ENCODE data around the gene KCNC3. TPM values are rescaled to one million over a fixed set of nuclear protein-coding genes. Genes with fewer than 3 reads are reported as not detected.

KCNC3 gene
- polyA plus RNA-seq, 10 donors: 0.98 to 1.7 (median 1.2) TPM

DNA sequence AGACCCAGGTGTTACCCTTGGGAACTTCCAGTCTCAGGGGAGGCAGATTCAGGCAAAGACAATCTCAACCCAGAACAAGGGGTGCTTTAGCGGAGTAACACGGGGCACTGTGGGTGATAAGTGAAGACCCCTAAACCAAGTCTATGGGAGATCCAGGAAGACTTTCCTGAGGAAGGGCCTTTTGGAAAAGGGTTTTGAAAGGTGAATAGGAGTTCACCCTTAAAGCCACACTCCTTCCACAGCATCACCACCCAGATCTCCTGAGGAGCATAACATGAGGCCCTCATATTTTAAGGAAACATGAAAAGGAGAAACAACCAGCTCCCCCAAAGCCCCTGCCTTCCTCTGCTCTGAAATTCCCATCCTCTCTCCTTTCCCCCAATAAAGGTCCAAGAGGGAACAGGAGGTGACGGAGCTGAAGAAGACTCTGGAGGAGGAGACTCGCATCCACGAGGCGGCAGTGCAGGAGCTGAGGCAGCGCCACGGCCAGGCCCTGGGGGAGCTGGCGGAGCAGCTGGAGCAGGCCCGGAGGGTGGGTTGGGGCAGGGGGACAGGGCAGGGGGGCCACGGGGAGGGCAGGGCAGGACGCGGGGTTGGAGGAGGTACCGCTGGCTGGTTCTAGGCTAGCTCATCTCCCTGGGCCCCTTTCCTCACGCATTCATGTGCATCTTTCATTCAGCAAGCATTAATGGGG is 52.7 kb downstream of the KCNC3 start:
- DNase-seq: no peak

- no peak for DNase-seq
These were observed 53.4 kb downstream of the KCNC3 start for GRCh38 chr19:50275577-50276368.

GRCh38 chr19:50273821-50274220 is 55.4 kb downstream of the KCNC3 start:
- no peak for DNase-seq

DNA sequence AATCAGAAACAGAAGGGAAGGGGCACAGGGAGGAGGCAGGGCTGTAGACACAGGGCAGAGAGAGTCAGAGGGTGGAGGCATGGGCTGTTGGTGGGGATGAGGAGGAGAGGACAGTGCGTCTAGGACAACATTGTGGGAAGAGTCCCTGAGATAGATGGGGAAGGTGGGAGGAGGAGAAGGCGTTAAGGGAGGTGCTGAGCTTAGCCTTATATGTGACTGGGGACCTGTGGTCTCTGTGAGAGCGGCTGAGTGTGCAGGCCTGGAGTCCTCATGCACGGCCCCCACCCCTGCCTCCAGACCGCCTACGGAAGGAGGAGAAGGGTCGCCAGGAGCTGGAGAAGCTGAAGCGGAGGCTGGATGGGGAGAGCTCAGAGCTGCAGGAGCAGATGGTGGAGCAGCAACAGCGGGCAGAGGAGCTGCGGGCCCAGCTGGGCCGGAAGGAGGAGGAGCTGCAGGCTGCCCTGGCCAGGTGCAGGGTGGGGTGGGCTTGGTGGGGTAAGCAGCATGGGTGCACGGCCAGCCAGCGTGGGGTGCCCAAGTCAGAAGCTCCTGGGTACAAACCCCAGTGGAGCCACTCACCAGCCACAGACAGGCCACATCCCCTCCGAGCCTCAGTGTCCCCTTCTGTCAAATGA is 56.8 kb downstream of the KCNC3 start:
- no peak for DNase-seq

DNA sequence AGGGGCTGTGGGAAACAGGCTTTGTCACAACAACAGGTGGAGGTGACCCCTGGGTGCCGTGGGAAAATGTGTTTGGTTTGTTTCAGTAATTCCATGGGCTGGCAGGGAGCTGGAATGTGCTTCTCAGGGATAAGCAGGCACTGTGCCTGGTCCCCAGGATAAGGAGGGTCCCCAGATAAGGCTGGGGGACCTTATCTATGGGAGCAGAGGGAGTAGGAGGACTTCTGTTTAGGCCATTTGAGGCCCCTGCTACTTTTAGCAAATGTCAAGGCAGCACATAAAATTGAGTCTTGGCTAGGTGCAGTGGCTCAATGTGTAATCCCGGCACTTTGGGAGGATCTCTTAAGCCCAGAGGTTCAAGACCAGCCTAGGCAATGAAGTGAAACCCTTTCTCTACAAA is 59.5 kb downstream of the KCNC3 start:
- no peak for DNase-seq

- DNase-seq: no peak
These were observed 60.7 kb downstream of the KCNC3 start for GRCh38 chr19:50268501-50268900.

GRCh38 chr19:50268041-50268440 is 61.1 kb downstream of the KCNC3 start:
- no peak for DNase-seq

DNA sequence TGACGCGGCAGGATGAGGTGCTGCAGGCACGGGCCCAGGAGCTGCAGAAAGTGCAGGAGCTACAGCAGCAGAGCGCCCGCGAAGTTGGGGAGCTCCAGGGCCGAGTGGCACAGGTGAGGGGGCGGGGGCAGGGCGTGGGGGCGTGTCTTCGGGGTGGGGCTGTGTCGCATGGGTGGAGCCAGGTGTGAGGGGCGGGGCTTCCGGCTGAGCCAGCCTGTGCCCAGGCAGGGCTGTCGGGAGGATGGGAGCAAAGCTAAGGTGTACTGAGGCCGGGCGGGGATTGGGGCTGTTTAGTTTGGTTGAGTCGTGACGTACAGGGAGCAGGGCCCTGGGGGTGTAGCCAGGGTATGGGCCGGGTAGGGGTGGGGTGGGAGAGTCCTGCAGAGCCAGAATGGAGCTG is 62.3 kb downstream of the KCNC3 start:
- DNase-seq: no peak

DNA sequence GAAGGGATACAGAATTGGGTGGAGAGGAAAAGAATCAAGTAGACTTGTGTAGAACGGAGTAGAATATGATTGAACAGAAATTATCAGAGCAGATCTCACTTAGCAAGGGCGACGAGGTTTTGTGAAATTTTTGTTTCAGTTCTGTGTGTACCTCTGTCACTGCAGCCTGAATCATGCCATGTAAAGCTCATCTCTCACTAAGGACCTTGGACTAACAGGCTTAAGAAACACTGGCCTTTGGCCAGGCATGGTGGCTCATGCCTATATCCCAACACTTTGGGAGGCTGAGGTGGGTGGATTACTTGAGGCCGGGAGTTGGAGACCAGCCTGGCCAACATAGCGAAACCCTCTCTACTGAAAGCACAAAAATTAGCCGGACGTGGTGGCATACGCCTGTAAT is 63.1 kb downstream of the KCNC3 start:
- no peak for DNase-seq

- no peak for DNase-seq
These were observed 64.5 kb downstream of the KCNC3 start for GRCh38 chr19:50264483-50265186.

GRCh38 chr19:50263176-50263575 is 66.0 kb downstream of the KCNC3 start:
- no peak for DNase-seq

Other genes starting within 250 kb of the KCNC3 start
- not detected for gene IZUMO2, start 166.1 kb downstream of the KCNC3 start, polyA plus RNA-seq (ENCODE audit: insufficient read length in 10 of 10)
- 10 to 100 TPM; 20.0 to 42.5 (median 33.8) TPM for gene MYH14, start 125.8 kb downstream of the KCNC3 start, polyA plus RNA-seq (ENCODE audit: insufficient read length in 10 of 10)
- 1 to 10 TPM in 3 of 10 donors, under 1 TPM in 7; 0.27 to 1.9 (median 0.60) TPM for gene NAPSA, start 36.3 kb upstream of the KCNC3 start, polyA plus RNA-seq (ENCODE audit: insufficient read length in 10 of 10)
- 10 to 100 TPM; 14.8 to 24.6 (median 18.7) TPM for gene NR1H2, start 47.1 kb upstream of the KCNC3 start, polyA plus RNA-seq (ENCODE audit: insufficient read length in 10 of 10)
- gene POLD1, start 55.0 kb upstream of the KCNC3 start, polyA plus RNA-seq (ENCODE audit: insufficient read length in 10 of 10): 10 to 100 TPM; 13.8 to 25.0 (median 17.2) TPM
- gene SPIB, start 89.6 kb upstream of the KCNC3 start, polyA plus RNA-seq (ENCODE audit: insufficient read length in 10 of 10): 1 to 10 TPM in 1 of 10 donors, under 1 TPM in 9; 0.18 to 1.4 (median 0.60) TPM
- 100 to 1,000 TPM in 1 of 10 donors, 10 to 100 TPM in 9; 25.1 to 132 (median 42.4) TPM for gene MYBPC2, start 103.5 kb upstream of the KCNC3 start, polyA plus RNA-seq (ENCODE audit: insufficient read length in 10 of 10)
- 100 to 1,000 TPM in 3 of 10 donors, 10 to 100 TPM in 7; 64.7 to 133 (median 91.9) TPM for gene EMC10, start 147.1 kb upstream of the KCNC3 start, polyA plus RNA-seq (ENCODE audit: insufficient read length in 10 of 10)
- 1 to 10 TPM; 3.4 to 6.1 (median 4.3) TPM for gene GARIN5A, start 147.5 kb upstream of the KCNC3 start, polyA plus RNA-seq (ENCODE audit: insufficient read length in 10 of 10)
- 10 to 100 TPM; 14.5 to 30.5 (median 19.1) TPM for gene JOSD2, start 181.8 kb upstream of the KCNC3 start, polyA plus RNA-seq (ENCODE audit: insufficient read length in 10 of 10)
- gene ASPDH, start 184.5 kb upstream of the KCNC3 start, polyA plus RNA-seq (ENCODE audit: insufficient read length in 10 of 10): 1 to 10 TPM in 1 of 10 donors, under 1 TPM in 8, not detected in 1; 0.32 to 2.0 (median 0.52) TPM
- 10 to 100 TPM in 4 of 10 donors, 1 to 10 TPM in 6; 5.8 to 12.1 (median 9.0) TPM for gene LRRC4B, start 239.1 kb upstream of the KCNC3 start, polyA plus RNA-seq (ENCODE audit: insufficient read length in 10 of 10)

All from muscle of back (tissue), 11 donors.